DMS 273 treated with DMSO at 0.1 percent for 48 hours (cell line): Measurements from ENCODE around the gene ORAI3.
"Not testable (repeated sequence)": the region's sequence is repeated elsewhere in the genome, so short reads cannot be mapped to it uniquely, and the experiment has no call there.

ENCODE experiments used
- DNase-seq: peaks from one replicate; lab custom pipeline; 2025; lab: John Stamatoyannopoulos, UW

Gene ORAI3

DNA sequence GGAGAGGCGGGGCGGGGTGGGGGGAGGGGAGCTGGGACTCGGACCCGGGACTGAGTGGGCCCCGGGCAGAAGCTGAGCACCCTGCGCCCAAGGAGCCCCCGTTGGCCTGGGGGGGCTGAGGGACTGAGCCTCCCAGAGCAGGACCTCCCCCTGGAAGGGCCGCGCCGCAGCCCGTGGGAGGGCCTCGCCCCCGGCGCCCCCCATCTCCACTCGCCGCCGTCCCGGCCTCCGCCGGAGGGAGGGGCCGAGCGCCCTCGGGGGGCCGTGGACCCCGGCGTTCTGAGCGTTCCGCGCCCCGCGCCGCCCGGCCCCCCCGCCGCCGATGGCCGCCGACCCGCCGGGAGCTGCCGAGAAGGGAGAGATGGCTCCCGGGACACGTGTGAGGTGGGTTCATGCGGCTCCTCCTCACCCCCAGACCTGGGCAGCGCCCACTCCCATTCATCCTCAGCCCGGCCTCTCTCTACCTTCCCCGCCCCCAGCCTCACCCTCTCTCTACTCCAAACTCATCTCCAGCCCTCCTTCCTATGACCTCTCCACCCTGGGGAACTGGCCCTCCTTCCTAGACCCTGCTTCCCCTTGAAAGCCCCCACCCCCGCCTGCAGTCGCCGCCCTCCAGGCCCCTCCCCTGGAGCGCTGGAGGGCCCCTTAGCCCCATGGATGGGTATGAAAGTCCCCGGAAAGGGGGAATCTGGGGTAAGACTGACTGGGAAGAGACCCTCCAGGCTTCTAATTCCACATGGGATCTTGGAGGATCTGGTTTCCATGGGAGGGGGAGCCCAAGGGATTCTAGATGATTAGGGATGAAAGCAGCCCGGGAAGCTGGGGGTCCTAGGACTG lies 24.6 kb upstream of the ORAI3 start:
- DNase-seq = no peak

DNA sequence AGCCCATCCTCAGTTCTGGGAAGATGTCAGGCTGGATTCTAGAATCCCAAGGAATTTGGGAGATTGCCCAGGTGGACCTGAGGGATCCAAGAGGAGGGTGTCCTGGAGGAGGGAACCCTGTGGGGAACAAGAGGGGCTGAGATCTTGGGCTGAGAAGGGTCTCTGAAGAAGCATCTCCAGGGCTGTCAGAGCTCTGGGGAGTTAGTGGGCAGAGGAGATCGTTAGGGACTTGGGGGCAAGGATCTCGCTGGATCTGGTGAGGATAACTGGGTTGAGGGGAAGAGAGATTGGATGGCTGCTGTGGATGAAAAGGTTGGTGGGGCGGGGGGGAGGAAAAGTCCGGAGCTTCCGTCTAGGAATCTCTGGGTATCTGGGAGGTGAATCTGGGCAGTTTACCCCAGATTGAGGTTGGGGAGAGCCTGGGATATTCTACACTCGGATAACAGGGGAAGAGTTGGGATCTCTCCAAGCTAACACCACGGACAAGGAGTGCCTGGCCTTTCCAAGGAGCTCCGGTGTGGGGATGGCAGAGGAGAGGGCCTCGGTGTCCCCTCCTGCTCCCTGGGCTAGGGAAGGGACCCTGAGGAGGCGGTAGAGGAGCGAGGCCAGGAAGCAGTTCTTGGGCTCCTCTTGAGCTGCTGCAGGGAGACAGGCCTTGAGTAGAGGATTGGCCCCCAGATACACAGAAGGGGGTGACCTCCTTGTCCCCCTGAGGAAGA lies 23.8 kb upstream of the ORAI3 start:
- DNase-seq = no peak

DNA sequence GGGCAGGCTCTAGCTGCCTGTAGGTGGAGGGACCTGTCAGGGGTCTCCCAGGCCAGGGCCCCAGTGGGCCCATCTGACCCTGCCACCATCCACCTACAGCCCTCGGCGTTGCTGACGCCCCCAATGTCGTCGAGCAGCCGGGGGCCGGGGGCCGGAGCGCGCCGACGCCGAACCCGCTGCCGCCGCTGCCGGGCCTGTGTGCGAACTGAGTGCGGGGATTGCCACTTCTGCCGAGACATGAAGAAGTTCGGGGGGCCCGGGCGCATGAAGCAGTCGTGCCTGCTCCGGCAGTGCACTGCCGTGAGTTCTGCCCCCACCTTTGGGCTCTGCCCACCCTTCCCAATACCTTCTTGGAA lies 23.3 kb upstream of the ORAI3 start:
- DNase-seq = no peak

DNA sequence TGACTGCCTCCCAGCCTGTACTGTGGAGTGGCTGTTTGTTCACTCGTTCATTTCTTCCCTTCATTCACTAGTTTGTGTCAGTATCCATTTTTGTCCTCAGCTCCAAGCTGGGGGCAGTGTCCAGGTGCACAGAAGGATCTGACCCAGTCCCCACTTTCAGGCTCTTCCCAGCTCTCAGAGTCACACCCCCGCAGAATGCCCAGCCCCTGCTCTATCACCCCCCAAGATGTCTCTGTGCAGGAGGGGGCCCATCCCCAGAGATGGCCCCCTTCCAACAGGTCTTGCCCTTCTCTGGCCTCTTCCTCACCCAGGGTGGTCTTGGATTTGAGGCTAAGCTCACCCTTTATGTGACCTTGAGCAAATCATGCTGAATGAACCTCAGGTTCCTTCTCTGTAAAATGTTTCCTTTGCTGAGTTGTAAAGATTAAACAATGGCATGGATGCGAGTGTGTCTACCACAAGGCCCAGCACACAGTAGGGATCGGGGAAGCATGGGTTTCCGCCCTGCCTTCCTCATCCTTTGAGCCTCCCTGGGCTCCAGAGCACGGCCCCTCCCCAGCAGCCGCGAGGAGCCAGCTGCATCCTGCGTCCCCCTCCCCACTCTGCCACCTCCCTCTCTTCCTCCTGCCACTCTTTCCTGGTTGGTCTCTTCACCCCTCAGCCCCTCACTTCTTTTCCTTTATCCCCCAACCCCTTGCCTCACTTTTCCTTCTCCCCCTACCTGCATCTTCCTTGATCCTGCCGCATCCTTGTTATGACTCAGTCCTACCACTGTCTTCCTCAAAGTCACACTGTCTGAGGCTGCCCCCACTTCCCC lies 22.7 kb upstream of the ORAI3 start:
- no peak for DNase-seq

DNA sequence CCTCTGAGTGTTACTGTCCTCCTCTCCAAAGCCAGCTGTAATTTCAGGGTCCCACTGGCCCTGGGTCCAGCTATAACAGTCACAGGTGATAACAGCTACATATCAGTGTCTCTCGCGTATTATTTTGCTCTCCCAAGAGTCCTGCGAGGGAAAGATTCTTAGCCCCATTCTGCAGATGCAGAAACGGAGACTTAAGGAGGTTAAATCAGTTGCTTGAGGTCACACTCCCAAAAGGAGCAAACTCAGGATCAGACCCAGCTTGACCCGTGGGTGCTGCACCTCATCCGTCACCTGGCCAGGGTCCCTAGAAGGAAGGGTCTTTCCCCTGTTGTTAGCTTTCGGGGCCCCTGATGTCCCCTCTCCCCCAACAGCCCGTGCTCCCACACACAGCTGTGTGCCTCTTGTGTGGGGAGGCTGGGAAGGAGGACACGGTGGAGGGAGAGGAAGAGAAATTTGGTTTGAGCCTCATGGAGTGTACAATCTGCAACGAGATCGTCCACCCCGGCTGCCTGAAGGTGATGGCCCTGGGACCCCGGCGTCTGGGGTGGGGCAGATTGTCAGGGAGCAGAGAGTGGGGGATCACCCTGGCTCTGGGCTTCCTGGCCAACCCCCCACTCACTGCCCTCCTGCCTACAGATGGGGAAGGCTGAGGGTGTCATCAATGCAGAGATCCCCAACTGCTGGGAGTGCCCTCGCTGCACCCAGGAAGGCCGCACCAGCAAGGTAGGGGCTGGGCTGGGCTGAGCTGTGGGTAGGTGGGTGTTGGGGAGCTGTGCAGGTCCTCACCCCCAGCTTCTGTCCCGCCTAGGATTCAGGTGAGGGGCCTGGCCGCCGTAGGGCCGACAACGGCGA lies 21.7 kb upstream of the ORAI3 start:
- DNase-seq = no peak

DNA sequence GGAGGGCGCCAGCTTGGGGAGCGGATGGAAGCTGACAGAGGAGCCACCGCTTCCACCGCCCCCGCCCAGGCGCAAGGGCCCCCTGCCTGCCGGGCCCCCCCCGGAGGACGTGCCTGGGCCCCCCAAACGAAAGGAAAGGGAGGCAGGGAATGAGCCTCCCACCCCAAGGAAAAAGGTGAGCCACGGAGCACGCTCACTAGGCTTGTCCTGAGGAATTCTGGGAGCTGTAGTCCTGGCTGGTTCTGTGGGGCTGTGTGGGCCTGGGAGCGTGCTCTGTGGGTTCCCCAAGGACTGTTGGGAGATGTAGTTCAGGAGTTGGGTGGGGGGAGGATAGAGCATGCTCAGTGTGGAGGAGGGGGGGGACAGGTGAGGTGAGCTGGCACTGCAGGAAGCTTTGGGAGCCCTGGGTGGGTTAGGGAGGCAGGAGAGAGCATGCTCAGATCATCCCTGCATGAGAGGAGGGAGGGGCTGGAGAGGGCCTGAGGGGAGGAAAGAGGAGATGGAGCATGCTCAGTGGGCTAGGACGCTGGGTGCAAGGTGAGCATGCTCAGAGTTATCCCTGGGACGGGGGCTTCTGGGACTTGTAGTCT lies 21.0 kb upstream of the ORAI3 start:
- peak; percentile 36 for DNase-seq

DNA sequence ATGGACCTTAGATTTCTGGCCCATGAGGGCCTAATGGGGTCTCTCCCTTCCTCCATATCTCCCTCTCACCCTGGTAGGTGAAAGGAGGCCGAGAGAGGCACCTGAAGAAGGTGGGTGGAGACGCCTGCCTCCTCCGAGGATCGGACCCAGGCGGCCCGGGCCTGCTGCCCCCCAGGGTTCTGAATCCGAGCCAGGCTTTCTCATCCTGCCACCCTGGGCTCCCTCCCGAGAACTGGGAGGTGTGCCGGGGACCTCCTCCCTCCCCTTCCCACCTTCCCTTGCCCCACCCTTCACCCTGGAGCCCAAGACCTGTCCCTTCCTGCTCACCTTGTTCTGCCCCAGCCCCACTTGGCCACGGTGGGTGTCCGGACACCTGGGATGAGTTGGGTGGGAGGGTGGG lies 20.5 kb upstream of the ORAI3 start:
- DNase-seq = no peak

DNA sequence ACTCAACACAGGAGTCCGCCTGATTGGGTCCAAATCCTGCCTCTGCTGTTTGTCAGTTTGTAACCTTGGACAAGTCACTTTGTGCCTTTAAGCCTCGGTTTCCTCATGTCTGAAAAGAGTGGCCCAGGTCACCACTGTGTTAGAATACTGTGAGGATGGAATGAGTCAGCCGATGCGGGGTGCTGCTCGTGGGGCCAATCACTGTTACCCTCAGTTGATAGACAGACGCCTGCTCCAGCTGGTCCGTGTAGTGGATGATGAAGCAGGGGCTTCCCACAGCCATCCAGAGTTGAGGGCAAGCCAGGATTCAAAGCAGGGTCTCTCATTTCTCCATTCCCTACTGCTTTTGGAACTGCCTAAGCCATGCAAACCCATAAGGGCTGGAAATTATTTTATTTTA lies 19.7 kb upstream of the ORAI3 start:
- DNase-seq = no peak

DNA sequence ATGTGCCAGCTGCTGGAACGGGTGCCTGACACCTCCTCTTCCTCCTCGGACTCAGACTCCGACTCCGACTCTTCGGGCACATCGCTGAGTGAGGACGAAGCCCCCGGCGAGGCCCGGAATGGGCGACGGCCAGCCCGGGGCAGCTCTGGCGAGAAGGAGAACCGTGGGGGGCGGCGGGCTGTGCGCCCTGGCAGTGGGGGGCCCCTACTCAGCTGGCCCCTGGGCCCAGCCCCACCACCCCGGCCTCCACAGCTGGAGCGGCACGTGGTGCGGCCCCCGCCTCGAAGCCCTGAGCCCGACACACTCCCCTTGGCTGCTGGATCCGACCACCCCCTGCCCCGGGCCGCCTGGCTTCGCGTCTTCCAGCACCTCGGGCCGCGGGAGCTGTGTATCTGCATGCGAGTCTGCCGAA lies 18.7 kb upstream of the ORAI3 start:
- no peak for DNase-seq

DNA sequence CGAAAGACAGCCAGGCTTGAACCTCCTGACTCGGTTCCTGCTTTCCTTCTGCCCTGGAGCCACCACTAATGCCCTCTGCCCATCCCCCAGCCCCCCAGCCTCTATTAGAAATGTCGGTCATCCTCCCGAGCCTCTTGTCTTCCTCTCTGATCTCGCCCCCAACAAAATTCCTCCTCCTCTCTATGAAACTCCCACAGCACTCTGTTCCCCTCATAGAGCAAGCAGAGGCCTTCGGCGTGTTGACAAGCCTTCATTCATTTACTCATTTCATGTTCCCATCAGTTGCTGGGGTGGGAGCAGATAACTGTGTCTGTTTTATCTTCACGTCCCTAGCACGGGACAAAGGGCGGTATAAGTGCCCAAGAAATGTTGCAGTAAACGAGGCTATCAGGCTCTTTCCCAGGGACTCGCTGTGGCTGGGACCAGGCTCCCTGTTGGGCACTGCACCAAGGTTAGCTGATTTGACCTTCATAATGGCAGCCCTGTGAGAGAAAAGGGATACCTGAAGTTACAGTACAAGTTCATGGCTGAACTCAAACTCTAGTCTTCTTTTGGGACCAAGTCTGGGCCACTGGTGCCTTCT lies 17.7 kb upstream of the ORAI3 start:
- no peak for DNase-seq

DNA sequence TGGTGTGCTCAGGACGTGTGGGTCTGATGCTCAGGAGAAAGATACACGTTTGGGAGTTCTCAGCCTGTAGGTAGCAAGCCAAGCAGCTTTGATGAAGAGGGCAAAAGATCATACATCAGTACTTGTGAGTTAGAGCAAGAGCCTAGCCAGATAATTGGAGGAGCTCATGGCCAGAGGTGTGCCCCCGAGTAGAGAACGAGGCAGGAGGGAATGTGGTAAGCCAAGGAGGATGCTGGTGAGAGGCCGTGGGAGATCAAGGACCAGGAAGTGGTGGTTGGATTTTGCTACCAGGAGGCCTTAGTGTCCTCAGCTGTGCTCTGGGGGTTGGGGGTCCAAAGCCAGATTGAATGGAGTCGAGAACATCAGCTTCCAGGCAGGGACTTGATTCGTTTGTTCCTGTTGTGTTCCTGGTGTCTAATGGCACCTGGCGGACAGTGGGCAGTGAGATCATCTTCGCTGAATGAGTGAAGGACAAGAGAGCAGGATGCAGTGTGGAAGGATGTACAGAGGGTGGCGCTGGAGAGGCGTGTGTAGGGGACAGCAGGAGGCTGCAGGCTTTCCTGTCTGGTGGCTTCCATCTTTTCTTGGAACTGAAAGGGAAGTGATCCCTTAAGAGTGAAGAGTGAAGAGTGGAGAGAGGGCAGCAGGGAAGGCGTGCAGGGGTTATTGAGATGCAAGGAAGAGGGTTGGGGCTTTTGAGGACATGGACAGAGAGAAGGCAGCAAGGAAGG lies 13.9 kb upstream of the ORAI3 start:
- no peak for DNase-seq

DNA sequence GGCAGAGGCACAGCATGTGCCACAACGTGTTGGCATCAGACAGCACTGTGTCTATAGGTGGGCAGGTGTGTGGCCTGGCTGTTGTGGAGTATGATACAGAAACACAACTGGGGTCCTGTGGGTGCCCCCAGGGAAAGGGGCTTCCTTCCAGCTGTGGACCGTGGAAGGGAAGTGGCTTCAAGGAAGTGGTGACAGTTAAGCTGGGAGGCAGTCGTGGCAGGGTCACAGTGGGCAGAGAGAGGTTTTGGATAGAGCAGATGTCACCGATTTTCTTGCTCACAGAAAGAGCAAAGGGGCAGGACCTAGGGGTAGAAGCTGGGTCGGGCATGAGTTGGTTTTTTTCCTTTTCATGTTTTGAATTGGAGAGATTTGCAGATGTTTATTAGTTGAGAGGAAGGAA lies 11.2 kb upstream of the ORAI3 start:
- DNase-seq = no peak

DNA sequence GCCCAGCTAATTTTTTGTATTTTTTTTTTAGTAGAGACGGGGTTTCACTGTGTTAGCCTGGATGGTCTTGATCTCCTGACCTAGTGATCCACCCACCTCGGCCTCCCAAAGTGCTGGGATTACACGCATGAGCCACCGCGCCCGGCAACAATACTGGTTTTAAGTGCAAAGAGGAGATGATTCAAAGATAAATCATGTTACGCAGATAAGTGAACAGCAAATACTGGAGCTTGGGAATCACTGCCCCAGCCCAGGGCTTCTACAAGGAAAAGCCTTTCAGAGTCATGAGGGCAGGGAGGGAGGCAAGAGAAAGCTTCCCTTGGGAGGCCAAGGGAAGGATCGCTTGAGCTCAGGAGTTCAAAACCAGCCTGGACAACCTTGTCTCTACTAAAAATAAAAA lies 9.3 kb upstream of the ORAI3 start:
- not testable (repeated sequence) for DNase-seq

DNA sequence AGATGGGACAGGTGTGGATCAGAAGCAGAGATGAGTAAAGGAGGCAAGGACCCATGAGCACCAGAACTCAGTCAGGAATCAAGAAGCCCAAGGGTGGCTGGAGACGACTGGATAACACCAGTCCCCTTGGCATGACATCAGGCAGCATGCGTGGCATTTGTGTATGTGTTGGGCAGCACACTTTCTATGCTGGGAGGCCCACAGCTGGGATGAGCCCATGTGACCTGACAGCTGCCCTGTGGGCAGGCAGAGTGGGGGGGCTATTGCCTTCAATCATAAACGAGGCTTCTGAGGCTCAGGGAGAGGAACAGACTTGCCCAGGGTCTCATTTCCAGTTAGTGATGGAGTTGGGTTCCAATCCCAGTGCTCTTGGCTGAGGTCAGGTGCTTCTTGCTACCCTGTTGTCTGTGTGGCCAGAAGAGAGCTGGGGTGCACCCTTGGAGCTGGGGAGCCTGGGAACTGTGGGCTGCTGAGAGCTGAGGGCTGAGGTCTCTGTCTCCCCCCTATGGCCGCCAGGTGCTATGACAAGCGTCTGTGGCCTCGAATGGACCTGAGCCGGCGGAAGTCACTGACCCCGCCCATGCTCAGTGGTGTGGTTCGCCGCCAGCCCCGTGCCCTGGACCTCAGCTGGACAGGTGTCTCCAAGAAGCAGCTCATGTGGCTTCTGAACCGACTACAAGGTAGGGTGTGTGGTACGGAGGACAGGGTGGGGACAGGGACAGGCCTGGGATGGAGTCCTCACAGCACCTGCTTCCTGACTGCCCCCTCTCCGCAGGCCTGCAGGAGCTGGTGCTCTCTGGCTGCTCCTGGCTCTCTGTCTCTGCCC lies 7.1 kb upstream of the ORAI3 start:
- no peak for DNase-seq

DNA sequence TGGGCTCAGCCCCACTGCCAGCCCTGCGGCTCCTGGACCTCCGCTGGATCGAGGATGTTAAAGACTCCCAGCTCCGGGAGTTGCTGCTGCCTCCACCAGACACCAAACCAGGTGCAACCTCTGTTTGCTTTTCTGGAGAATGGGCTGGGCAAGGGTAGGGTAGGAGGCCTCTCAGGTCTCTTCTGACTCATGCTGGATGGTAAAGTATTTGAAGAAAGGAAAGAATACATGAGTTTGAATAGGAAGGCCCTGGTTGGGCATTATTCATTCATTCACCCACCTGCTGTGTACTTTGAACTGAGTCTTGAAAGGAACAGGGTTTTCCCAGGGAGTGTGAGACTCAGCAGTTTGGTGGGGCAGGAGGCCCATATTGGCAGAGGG lies 6.5 kb upstream of the ORAI3 start:
- no peak for DNase-seq

DNA sequence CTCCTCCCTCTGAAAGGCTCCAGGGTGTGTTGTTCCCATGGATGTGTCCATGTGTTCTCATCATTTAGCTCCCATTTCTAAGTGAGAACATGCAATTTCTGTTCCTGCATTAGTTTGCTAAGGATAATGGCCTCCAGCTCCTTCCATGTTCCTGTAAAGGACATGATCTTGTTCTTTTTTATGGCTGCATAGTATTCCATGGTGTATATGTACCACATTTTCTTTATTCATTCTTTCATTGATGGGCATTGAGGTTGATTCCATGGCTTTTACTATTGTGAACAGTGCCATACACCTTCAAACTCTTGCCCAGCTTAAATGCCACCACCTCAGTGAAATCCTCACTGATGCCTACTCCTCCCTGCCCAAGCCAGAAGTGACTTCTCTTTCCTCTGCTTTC lies 4.5 kb upstream of the ORAI3 start:
- no peak for DNase-seq

DNA sequence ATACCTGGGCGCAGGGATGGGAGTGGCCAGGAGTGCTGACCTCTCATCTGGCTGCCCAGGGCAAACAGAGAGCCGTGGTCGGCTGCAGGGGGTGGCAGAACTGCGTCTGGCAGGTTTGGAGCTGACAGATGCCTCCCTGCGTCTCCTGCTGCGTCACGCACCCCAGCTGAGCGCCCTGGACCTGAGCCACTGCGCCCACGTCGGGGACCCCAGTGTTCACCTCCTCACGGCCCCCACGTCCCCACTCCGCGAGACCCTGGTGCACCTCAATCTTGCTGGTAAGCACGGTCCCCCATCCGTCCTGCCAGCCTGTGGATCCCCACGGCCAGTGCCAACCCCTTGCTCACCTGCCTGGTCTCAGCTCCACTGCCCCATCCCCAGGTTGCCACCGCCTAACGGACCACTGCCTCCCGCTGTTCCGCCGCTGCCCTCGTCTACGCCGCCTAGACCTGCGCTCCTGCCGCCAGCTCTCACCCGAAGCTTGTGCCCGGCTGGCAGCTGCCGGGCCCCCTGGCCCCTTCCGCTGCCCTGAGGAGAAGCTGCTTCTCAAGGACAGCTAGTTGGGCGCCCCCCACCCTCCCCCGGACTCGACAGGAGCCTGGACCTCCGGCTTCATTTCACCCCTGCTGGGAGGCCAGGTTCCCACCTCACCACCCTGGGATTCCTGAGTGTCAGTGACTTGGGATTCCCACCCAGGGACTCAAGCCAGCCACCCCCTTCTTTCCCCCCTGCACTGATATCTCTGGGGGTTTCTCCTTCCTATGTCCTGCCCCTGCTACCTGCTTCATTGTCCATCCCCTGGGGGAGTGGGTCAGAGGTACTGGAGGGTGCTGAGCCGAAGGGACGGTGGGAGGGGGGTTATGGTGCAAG lies 2.0 kb upstream of the ORAI3 start:
- DNase-seq = no peak

DNA sequence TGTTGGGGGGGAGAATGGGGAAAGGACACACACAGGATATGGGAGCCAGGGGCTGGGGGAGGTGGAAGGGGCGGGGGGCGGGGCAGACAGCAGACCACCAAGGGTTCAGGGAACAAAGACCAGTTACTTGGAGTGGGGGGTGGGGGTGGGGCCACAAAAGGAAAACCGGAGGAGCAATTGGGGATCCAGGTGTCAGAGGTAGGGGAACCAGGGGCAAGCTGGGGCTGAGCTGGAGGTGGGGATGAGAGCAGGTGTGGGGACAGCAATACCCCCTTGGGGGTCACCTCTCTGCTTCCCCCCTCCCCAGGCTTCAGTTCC lies 1.4 kb upstream of the ORAI3 start:
- no peak for DNase-seq
